Keratinocyte (primary cell): ENCODE data around the gene TRAF2.

Source experiments
- EZH2 ChIP-seq: IDR thresholded peaks from one replicate; pipeline ENCODE4 v1.6.1; 2012; ENCODE audit warnings: inconsistent platforms, mild to moderate bottlenecking, low read length, moderate library complexity
- TF ChIP-seq, protein P1 (sequence below), 3 experiments: IDR thresholded peaks in 1 of 3; conservative IDR thresholded peaks in 1 of 3; optimal IDR thresholded peaks in 1 of 3; 2 replicates in 2 of 3; 3 replicates in 1 of 3; pipeline versions ENCODE3 to v1.5.1; 2011; ENCODE audit warnings: low read length in 3 of 3, mild to moderate bottlenecking in 3 of 3, moderate library complexity in 2 of 3, control low read depth in 1 of 3, inconsistent platforms in 1 of 3; ENCODE audit not compliant: insufficient read depth in 2 of 3; ENCODE audit errors: extremely low read depth in 1 of 3

DNA sequence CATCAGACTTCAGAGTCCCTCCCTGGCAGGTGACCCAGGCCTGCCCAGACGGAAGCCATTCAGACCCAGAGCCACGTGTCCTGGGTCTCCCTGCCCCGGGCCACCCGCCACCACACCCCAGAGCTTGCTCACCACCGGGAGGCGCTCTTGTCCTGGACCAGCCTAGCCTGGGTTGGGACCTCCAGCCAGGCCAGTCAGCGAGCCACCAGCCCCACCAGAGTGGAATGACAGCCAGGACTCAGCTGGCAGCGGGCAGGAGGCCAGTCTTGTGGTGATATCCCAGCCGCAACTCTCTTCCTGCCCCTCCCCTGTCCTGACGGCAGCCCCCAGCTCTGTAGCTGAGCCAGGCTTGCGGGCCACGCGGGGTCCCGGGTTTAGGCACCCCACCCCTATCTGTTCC lies 89.3 kb downstream of the TRAF2 start:
- TF ChIP-seq, protein P1, sequence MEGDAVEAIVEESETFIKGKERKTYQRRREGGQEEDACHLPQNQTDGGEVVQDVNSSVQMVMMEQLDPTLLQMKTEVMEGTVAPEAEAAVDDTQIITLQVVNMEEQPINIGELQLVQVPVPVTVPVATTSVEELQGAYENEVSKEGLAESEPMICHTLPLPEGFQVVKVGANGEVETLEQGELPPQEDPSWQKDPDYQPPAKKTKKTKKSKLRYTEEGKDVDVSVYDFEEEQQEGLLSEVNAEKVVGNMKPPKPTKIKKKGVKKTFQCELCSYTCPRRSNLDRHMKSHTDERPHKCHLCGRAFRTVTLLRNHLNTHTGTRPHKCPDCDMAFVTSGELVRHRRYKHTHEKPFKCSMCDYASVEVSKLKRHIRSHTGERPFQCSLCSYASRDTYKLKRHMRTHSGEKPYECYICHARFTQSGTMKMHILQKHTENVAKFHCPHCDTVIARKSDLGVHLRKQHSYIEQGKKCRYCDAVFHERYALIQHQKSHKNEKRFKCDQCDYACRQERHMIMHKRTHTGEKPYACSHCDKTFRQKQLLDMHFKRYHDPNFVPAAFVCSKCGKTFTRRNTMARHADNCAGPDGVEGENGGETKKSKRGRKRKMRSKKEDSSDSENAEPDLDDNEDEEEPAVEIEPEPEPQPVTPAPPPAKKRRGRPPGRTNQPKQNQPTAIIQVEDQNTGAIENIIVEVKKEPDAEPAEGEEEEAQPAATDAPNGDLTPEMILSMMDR (optimal IDR thresholded peaks at IDR 0.05 in 1 of 3, IDR thresholded peaks at IDR 0.05 in 1 of 3, conservative IDR thresholded peaks at IDR 0.05 in 1 of 3; ENCODE audit: extremely low read depth in 1 of 3, insufficient read depth in 2 of 3, low read length in 3 of 3): peak in 2 of 3 experiments; percentile 25
- TF ChIP-seq EZH2: no peak
